ENCODE measurements around the gene ZNF490.
"Not testable (repeated sequence)": the region's sequence is repeated elsewhere in the genome, so short reads cannot be mapped to it uniquely, and the experiment has no call there.

Gene ZNF490

GRCh38 chr19:12621253-12622024 lies 10.8 kb upstream of the ZNF490 start:
- DNase-seq = not testable (repeated sequence)

DNA sequence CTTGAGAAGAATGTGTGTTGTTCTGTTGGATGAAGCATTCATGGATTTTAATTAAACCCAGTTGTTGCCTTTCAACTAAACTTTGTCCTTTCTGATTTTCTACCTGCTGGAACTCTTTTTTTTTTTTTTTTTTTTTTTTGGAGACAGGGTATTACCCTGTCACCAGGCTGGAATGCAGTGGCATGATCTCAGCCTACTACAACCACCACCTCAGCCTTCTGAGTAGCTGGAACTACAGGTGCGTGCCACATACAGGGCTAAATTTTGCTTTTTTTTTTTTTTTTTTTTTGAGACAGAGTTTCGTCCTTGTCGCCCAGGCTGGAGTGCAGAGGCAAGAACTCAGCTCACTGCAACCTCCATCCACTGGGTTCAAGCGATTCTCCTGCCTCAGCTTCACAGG lies 7.0 kb upstream of the ZNF490 start:
- DNase-seq = no peak

DNA sequence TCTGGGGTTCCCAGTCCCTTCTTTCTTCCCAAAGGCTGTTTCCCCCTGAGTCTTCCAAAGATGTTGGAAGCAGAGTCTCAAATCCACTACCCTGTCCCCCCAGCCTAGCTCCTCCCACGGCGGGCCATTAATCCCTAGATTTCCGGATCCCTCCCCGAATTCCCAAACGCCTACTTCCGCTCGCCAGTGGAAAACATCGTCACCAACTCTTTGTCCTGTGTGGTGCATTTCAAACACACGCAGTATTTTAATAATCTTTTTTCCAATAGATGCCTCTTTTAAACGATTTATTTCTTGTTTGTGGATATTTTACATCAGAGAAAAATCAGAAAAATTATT lies 717 bp upstream of the ZNF490 start:
- no peak for DNase-seq

GRCh38 chr19:12607631-12608030 lies 3.0 kb downstream of the ZNF490 start:
- no peak for DNase-seq

DNA sequence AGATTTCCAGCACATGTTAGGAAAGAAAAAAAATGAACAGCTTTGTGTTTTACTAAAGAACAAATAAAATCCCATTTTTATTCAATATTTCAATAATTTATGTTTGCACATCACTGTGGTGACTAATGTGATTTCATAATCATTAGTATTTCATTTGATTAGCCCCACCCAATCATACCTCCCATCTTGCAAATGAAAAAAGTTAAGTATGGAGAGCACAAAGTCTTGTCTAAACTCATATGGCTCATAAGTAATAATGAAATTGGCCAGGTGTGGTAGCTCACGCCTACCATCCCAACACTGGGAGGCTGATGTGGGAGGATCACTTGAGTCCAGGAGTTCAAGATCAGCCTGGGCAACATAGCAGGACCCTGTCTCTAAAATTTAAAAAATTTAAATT lies 3.8 kb downstream of the ZNF490 start:
- no peak for DNase-seq

GRCh38 chr19:12603714-12604113 lies 6.9 kb downstream of the ZNF490 start:
- peak; percentile 50 for DNase-seq

DNA sequence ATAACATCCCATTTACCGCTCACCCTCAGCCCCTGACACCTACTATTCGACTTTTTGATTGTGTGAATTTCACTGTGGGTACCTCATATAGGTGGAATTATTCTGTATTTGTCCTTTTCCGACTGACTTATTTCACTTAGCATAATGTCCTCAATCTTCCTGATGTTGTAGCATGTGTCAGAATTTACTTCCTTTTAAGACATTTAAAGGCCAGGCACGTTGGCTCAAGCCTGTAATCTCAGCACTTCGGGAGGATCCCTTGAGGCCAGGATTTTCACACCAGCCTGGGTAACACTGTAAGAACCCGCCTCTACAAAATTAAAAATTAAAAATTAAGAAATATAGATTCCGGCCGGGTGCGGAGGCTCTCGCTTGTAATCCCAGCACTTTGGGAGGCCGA lies 13.0 kb downstream of the ZNF490 start:
- DNase-seq = no peak

DNA sequence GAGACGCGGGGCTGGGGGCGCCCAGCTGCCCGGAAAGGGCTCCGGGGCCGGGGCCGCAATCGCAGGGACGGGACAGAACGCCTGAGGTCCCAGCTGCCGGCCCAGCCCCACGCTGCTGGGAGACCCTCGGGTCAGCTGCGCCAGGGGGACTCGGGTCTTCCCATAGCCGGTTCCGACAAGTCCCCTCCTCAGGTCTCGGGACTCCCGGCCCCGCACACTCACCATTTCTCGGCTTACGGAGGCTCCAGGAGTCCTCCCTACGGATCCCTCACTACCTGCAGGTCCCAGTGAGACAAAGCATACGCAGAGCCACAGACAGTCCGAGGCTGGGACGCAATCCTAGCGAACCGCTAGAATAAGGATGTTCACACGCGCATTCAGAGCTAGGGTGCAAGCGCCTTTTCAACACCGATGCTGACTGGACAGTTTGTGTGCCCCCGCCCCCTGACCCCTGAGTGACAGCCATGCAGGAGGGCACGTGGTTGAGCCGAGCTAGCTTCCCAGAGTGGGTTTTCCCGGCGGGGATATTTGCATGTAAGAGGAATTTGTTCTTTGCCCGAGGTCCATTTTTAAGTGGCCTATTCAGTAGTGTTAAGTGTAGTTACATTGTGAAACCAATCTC lies 13.6 kb downstream of the ZNF490 start:
- DNase-seq = no peak

DNA sequence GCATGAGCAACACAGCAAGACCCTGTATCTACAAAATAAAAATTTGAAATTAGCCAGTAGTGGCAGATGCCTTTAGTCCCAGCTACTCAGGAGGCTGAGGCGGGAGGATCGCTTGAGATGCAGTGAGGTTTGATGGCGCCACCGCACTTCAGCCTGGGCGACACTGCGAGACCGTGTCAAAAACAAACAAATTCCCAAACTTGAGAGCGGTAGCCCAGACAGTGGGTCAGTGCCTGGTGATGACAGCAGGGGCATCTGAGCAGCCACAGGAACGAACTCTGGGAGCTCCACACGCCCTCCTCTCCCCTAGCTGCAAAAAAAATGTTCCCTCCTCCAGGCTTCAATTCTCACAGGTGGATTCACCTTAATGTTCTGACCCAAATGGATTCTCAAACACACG lies 14.1 kb downstream of the ZNF490 start:
- DNase-seq = no peak

DNA sequence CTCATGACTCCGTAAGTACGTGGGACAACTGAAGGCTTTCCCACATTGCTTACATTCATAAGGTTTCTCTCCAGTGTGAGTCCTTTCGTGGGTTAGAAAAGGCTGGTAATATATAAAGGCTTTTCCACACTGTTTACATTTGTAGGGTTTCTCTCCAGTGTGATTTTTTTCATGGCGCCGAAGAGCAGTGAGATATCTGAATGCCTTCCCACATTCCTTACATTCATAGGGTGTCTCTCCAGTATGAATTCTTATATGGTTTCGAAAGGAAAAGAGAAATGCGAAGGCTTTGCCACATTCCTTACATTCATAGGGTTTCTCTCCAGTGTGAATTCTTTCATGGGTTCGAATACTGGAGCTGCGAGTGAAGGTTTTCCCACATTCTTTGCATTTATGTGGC lies 29.5 kb downstream of the ZNF490 start:
- no peak for DNase-seq

DNA sequence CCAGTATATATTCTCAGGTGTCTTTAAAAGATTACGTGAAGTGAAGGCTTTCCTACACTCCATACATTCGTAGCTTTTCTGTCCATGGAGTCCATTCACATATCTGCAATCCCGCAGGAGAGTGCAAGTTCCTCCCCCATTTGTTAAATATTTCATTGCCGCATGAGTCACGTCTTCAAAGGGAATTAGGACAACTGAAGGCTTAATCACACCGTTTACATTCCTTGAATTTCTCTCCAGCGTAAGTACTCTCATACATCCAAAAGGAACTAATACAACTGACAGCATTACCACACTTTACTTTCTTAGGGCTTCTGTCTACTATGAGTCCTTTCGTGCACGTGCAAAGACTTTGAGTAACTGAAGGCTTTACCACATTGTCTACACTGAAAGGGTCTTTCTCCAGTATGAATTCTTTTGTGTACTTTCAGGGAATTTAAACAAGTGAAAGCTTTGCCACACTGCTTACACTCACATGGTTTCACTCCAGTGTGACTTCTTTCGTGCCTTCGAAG lies 30.4 kb downstream of the ZNF490 start:
- DNase-seq = no peak

DNA sequence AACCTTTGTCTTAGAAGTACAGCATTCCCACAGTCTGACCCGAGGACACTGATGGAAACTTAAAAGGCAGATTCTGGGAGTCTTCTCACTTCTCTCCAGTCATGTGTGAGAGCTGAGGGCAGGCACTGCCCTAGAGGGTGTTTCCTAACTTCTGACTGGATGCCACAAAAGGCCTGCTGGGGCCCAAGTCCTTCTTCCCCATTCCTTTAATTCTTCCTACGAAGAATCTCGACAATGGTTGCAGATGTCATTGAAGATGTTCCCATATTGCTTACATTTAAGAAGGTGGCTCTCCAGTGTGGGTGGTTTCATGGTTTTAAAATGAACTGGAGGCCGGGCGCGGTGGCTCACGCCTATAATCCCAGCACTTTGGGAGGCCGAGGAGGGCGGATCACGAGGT lies 32.0 kb downstream of the ZNF490 start:
- no peak for DNase-seq

GRCh38 chr19:12574036-12574435 lies 36.6 kb downstream of the ZNF490 start:
- DNase-seq = no peak

DNA sequence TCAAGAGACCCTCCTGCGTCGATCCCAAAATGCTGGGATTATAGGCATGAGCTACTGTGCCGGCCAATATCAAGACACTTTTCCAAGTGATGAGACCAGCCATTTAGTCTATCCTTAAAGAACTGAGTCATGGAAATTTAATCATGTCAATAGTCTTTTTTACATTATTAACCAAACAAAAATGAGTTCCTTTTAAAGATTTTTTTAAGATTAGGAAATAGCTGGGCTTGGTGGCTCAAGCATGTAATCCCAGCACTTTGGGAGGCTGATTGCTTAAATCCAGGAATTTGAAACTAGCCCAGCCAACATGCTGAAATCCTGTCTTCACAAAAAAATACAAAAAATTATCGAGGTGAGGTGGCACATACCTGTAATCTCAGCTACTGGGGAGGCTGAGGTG lies 42.7 kb downstream of the ZNF490 start:
- no peak for DNase-seq

- DNase-seq = not testable (repeated sequence)
Measured at GRCh38 chr19:12566380-12566779, 44.2 kb downstream of the ZNF490 start.

GRCh38 chr19:12564016-12564664 lies 46.5 kb downstream of the ZNF490 start:
- DNase-seq = peak; percentile 99

DNA sequence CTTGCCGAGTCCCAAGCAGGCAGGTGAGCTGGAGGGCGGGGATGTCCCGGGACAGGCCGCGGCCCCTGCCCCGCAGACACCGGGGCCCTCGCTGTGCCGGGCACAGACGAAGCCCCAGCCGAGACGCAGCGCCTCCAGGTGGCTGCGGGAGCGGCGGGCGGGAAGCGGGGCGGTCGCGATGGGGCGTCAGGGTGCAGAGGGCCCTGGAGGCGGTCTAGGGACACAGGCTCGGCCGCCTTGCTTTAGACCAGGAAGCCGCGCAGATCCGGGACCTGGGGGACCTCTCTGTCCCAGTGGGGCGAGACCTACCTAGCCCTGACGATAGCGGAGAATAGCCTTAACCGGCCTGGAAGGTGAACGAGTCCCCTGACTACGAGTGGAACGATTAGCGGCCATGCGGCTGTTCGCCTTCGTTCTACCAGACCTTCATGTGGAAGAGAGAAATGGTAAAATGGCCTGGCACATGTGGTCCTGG lies 55.1 kb downstream of the ZNF490 start:
- DNase-seq = no peak

DNA sequence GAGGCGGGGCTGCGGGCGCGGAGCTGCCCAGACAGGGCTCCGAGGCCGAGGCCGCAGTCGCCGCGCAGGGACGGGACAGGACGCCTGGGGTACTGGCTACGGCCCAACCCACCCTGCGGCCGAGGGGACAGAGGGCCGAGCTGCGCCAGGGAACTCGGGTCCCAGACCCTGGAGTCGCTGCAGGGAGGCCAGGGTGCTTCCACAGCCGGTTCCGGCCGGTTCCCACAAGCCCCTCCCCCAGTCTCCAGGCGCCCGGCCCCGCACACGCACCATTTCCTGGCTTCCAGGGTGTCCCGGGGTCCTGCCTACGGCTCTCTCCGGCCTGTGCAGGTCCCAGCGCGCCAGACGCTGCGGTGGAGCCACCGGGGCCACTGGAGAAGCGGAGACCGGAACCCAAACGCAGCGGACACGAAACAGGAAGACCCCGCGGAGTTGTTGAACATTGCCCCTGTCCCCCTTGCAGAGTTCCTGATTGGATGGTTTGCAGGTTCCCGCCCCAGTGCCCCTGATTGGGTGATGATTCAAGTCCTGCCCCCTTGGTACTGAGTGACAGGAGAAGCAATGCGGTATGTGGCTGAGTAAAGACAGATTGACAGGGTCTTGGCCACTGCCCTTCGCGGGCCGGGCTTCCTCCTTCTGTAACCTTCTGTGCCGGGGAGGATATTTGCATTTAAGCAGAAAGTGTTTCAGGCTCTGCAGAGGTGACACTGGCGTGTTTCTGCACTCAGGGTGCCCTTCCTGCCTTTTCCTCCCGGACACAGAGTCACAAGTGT lies 59.4 kb downstream of the ZNF490 start, which contains the start of gene ZNF564:
Gene ZNF564, minus strand, starts transcription at position 423 of the 773 bp plus-strand sequence. Its CDS starts 150 bp downstream, at position 273.
- DNase-seq = peak; percentile 92

DNA sequence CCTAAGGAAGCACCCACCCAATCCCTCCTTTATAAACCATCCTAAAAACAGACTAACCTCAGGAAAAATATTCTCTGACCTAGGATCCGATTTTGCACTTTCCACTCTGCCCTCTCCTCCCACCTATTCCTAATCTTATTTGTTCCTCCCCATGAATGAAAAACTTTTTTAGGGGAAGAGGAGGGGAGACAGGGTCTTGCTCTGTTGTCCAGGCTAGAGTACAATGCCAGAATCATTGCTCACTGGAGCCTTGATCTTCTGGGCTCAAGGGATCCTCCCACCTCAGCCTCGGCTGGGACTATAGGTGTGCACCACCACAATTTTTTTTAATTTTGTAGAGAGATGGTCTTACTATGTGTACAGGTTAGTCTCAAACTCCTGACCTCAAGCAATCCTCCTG lies 63.7 kb downstream of the ZNF490 start:
- DNase-seq = no peak

DNA sequence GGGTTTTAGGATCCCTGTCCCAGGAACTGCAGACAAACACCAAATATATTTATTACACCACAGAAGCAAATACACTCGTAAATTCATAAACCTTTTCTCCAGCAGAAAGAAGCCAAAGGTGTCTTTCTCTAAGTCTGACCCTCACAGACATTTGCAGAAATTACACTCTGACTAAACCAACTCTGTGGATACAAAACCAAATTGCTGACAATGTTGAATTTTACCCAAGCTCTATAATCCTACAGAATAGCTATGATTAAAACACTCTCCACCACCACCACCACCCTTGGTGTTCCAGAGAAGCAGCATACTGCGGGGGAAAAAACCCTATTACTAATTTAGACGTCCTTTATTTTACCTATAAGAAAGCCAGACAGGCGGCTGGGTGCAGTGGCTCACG lies 64.5 kb downstream of the ZNF490 start:
- no peak for DNase-seq

GRCh38 chr19:12545267-12545666 lies 65.3 kb downstream of the ZNF490 start:
- DNase-seq = no peak

DNA sequence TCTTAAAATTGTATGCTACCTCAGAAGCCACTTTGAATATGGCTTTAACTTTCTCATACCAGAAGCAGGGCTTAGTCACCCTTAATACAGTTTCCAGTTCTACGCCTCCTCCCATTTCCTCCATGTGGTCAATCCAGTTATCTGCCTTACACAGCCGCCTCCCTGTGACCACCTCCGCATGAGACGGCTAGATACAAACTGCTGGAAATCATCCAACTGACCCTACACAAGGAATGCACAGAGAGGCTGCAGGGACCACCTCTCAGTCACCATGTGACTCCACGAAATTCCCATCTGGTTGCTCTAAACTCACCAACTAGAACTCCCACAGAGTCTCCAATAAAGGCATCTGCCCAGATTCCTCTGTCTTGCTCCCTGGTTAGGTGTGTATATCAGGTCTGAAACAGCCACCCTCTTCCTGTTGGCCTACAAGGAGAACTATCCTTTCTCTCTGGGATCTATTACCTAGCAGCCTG lies 66.2 kb downstream of the ZNF490 start:
- no peak for DNase-seq

DNA sequence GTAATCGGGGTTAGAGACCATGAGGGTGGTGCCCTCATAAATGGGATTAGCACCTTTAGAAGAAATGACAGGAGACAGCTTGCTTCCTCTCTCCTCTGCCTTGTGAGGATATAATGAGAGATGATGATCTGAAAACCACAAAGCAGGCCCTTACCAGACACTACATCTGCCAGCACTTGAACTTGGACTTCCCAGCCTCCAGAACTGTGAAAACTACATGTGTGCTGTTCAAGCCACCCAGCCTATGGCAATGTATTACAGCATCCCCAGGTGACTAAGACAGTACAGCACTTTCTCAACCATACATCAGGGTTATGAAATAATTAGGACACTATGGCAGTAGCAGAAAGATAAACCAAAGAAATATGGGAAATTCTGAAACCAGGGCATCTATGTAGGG lies 66.8 kb downstream of the ZNF490 start:
- no peak for DNase-seq

Measured in stimulated activated CD8-positive, alpha-beta memory T cell treated with anti-CD3 and anti-CD28 coated beads, Interleukin-4, amount 100 ng/mL, for 48 hours (primary cell).